ENCODE results near the gene CEP68.

- TF ChIP-seq CTCF (IDR thresholded peaks at IDR 0.05) (no peak), POLR2A (IDR thresholded peaks at IDR 0.05) (no peak)
These were observed 21.7 kb downstream of the CEP68 start for GRCh38 chr2:65077898-65078297.

Data from esophagus squamous epithelium (tissue), 4 donors.